DOHH2 (cell line): Measurements from ENCODE around the gene MBD5.

ENCODE experiments used
- H3F3A ChIP-seq: fragments of 200-600 bp; sonication (generic), shearing (Covaris generic); 2 replicates; pipeline ENCODE4 v1.6.0; 2016; ENCODE audit warnings: antibody characterized with exemption, mild to moderate bottlenecking; ENCODE audit not compliant: control insufficient read depth, insufficient read depth
- H3K27ac ChIP-seq: fragments of 200-600 bp; sonication (generic); 2 replicates; pipeline ENCODE4 v1.5.1; 2014; ENCODE audit warnings: low read depth, mild to moderate bottlenecking, low read length, moderate library complexity
- H3K27me3 ChIP-seq: fragments of 200-600 bp; sonication (generic); 2 replicates; pipeline ENCODE4 v1.6.1; 2014; ENCODE audit warnings: mild to moderate bottlenecking, low read length, mixed read lengths; ENCODE audit not compliant: control insufficient read depth
- H3K36me3 ChIP-seq: fragments of 200-600 bp; sonication (generic); 2 replicates; pipeline ENCODE4 v1.6.1; 2014; ENCODE audit warnings: mild to moderate bottlenecking, low read length, moderate library complexity, mixed read lengths; ENCODE audit not compliant: control insufficient read depth
- H3K4me1 ChIP-seq: fragments of 200-600 bp; sonication (generic); 2 replicates; pipeline ENCODE4 v1.6.1; 2014; ENCODE audit warnings: mild to moderate bottlenecking, low read length, mixed read lengths; ENCODE audit not compliant: control insufficient read depth
- H3K4me2 ChIP-seq: fragments of 200-600 bp; sonication (generic); 2 replicates; pipeline ENCODE4 v1.6.0; 2014; ENCODE audit warnings: mild to moderate bottlenecking, low read length, moderate library complexity
- H3K4me3 ChIP-seq: fragments of 200-600 bp; sonication (generic); 2 replicates; pipeline ENCODE4 v1.5.1; 2014; ENCODE audit warnings: mild to moderate bottlenecking, low read length, mixed read lengths
- H3K79me2 ChIP-seq: fragments of 200-600 bp; sonication (generic); 2 replicates; pipeline ENCODE4 v1.6.1; 2014; ENCODE audit warnings: mild to moderate bottlenecking, low read length, mixed read lengths; ENCODE audit not compliant: control insufficient read depth
- H3K9me2 ChIP-seq: fragments of 200-600 bp; sonication (generic); replicated peaks from 2 replicates; pipeline ENCODE4 v1.6.1; 2014; ENCODE audit warnings: mild to moderate bottlenecking, low read length, mixed read lengths; ENCODE audit not compliant: control insufficient read depth
- H3K9me3 ChIP-seq: fragments of 200-600 bp; sonication (generic); 2 replicates; pipeline ENCODE4 v1.6.1; 2014; ENCODE audit warnings: antibody characterized with exemption, low read length, mixed read lengths; ENCODE audit not compliant: control insufficient read depth, insufficient read depth
- H4K20me1 ChIP-seq: fragments of 200-600 bp; sonication (generic); 2 replicates; pipeline ENCODE4 v1.6.0; 2014; ENCODE audit warnings: low read depth, mild to moderate bottlenecking, antibody characterized with exemption, low read length, moderate library complexity; ENCODE audit not compliant: control insufficient read depth, insufficient read depth
- CTCF ChIP-seq: fragments of 200-600 bp; sonication (generic); IDR thresholded peaks from one replicate; pipeline ENCODE4 v1.5.1; 2014; ENCODE audit warnings: antibody characterized with exemption, mild to moderate bottlenecking, low read depth, low read length; ENCODE audit not compliant: poor library complexity, severe bottlenecking
- EZH2phosphoT487 ChIP-seq: fragments of 200-600 bp; sonication (generic); IDR thresholded peaks from 2 replicates; pipeline ENCODE4 v1.6.1; 2017; ENCODE audit warnings: borderline replicate concordance, mild to moderate bottlenecking, antibody characterized with exemption, low read length, moderate library complexity, mixed read lengths

MBD5 gene

GRCh38 chr2:148531235-148531634 is 510.3 kb downstream of the MBD5 start:
- Histone ChIP-seq H3K27me3 (no peaks in the 10 kb centered on the region), H3F3A (no peaks in the 10 kb centered on the region), H4K20me1 (no peaks in the 10 kb centered on the region), H3K9me3 (no peaks in the 10 kb centered on the region), H3K4me3 (no peak overlapping the region), H3K4me1 (no peaks in the 10 kb centered on the region), H3K4me2 (no peak overlapping the region), H3K27ac (no peak overlapping the region), H3K9me2 (no peaks in the 10 kb centered on the region), H3K79me2 (no peaks in the 10 kb centered on the region), H3K36me3 (no peaks in the 10 kb centered on the region)
- no peak for TF ChIP-seq CTCF
- TF ChIP-seq EZH2phosphoT487 = no peak

GRCh38 chr2:148531669-148532428 is 511.0 kb downstream of the MBD5 start:
- TF ChIP-seq EZH2phosphoT487 = no peak
- TF ChIP-seq CTCF = no peak
- no peaks in the 10 kb centered on the region for H3F3A ChIP-seq
- no peak overlapping the region for H3K4me2 ChIP-seq
- H3K79me2 ChIP-seq = no peaks in the 10 kb centered on the region
- H3K9me3 ChIP-seq = no peaks in the 10 kb centered on the region
- no peaks in the 10 kb centered on the region for H3K9me2 ChIP-seq
- H3K36me3 ChIP-seq = no peaks in the 10 kb centered on the region
- H4K20me1 ChIP-seq = no peaks in the 10 kb centered on the region
- no peaks in the 10 kb centered on the region for H3K4me1 ChIP-seq
- no peak overlapping the region for H3K27ac ChIP-seq
- H3K27me3 ChIP-seq = no peaks in the 10 kb centered on the region
- H3K4me3 ChIP-seq = no peak overlapping the region

GRCh38 chr2:148533004-148533403 is 512.1 kb downstream of the MBD5 start:
- no peaks in the 10 kb centered on the region for H3F3A ChIP-seq
- no peaks in the 10 kb centered on the region for H3K9me2 ChIP-seq
- H3K4me2 ChIP-seq = no peak overlapping the region
- no peaks in the 10 kb centered on the region for H3K79me2 ChIP-seq
- H3K4me1 ChIP-seq = no peaks in the 10 kb centered on the region
- H3K36me3 ChIP-seq = no peaks in the 10 kb centered on the region
- no peak overlapping the region for H3K27ac ChIP-seq
- no peaks in the 10 kb centered on the region for H3K9me3 ChIP-seq
- no peaks in the 10 kb centered on the region for H4K20me1 ChIP-seq
- no peak overlapping the region for H3K4me3 ChIP-seq
- no peak for TF ChIP-seq CTCF
- no peak for TF ChIP-seq EZH2phosphoT487
- H3K27me3 ChIP-seq = no peaks in the 10 kb centered on the region
